CD1c-positive myeloid dendritic cell (primary cell): Measurements from ENCODE around the gene DMD.

Experiments
- DNase-seq: peaks from one replicate; pipeline ENCODE4 v3.0.0-alpha.2; 2016; ENCODE audit errors: extremely low spot score

Gene DMD

GRCh38 chrX:33045245-33045644, 166.1 kb downstream of the DMD start:
- no peak for DNase-seq

- DNase-seq: no peak
These were observed 170.2 kb downstream of the DMD start for GRCh38 chrX:33041141-33041540.

- no peak for DNase-seq
These were observed 178.6 kb downstream of the DMD start for GRCh38 chrX:33032700-33033099.

- no peak for DNase-seq
These were observed 196.4 kb downstream of the DMD start for GRCh38 chrX:33014949-33015348.

GRCh38 chrX:33014086-33014485, 197.3 kb downstream of the DMD start:
- DNase-seq: no peak

GRCh38 chrX:33001107-33001506, 210.2 kb downstream of the DMD start:
- no peak for DNase-seq

GRCh38 chrX:32998776-32999175, 212.6 kb downstream of the DMD start:
- no peak for DNase-seq

GRCh38 chrX:32995427-32995826, 215.9 kb downstream of the DMD start:
- no peak for DNase-seq

GRCh38 chrX:32987142-32987541, 224.2 kb downstream of the DMD start:
- DNase-seq: no peak

GRCh38 chrX:32985544-32985943, 225.8 kb downstream of the DMD start:
- DNase-seq: no peak

- DNase-seq: no peak
These were observed 244.5 kb downstream of the DMD start for GRCh38 chrX:32966821-32967355.

GRCh38 chrX:32954125-32954524, 257.2 kb downstream of the DMD start:
- DNase-seq: no peak

- DNase-seq: no peak
These were observed 263.2 kb downstream of the DMD start for GRCh38 chrX:32948130-32948529.

- no peak for DNase-seq
These were observed 274.3 kb downstream of the DMD start for GRCh38 chrX:32937043-32937442.

GRCh38 chrX:32933548-32933947, 277.8 kb downstream of the DMD start:
- DNase-seq: no peak

GRCh38 chrX:32929040-32929439, 282.3 kb downstream of the DMD start:
- no peak for DNase-seq

GRCh38 chrX:32896088-32896487, 315.3 kb downstream of the DMD start:
- DNase-seq: no peak

- no peak for DNase-seq
These were observed 316.7 kb downstream of the DMD start for GRCh38 chrX:32894679-32895078.

GRCh38 chrX:32893751-32894150, 317.6 kb downstream of the DMD start:
- DNase-seq: no peak

GRCh38 chrX:32877592-32877991, 333.8 kb downstream of the DMD start:
- no peak for DNase-seq

- no peak for DNase-seq
These were observed 336.5 kb downstream of the DMD start for GRCh38 chrX:32874839-32875238.

GRCh38 chrX:32873786-32874185, 337.6 kb downstream of the DMD start:
- no peak for DNase-seq

GRCh38 chrX:32871636-32872035, 339.7 kb downstream of the DMD start:
- no peak for DNase-seq

GRCh38 chrX:32868524-32868895, 342.8 kb downstream of the DMD start:
- DNase-seq: no peak
